Measurements from ENCODE around the gene PLCB1. TPM values are rescaled to one million over a fixed set of nuclear protein-coding genes. Genes with fewer than 3 reads are reported as not detected.

The PLCB1 gene
- total RNA-seq, 2 donors from 2014 or later = 8.5 to 10.9 TPM

DNA sequence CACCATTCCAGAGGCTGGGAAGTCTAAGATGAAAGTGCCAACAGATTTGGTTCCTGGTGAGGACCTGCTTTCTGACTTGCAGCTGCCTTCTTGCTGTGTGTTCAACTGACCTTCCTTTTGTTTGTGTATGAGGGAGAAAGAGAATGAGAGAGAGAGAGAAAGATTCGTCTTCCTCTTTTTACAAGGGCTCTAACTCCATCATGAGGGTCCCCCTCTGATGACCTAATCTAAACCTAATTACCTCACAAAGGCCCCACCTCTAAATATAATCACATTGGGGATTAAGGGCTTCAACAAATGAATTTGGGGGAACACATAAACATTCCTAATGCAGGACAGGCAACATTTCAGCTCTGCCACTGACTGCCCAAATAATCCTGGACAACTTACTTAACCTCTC lies 130.7 kb downstream of the PLCB1 start:
- ATAC-seq (no peak), DNase-seq (no peak)
- intact Hi-C loops (cut with DNase I, micrococcal nuclease) = no loop called here

DNA sequence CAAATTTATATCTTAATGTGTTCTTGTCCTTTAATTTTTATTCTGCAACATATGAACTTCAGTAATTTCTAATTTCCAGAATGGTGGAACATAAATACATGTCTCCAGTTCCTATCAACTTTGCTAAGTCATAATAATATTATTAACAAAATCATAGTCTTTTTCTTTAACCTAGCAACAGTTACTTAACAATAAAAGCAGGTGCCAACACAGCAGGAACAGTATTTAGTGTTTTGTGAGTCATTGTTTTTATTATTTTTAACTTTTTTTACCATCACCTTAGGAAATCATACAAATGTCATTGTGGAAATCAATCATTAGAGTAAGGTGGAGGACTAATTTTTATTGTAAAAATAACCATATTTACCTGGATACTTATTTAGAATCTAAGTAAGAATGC lies 133.5 kb downstream of the PLCB1 start:
- DNase-seq (no peak), ATAC-seq (no peak)
- intact Hi-C loops (cut with DNase I, micrococcal nuclease) = no loop called here

DNA sequence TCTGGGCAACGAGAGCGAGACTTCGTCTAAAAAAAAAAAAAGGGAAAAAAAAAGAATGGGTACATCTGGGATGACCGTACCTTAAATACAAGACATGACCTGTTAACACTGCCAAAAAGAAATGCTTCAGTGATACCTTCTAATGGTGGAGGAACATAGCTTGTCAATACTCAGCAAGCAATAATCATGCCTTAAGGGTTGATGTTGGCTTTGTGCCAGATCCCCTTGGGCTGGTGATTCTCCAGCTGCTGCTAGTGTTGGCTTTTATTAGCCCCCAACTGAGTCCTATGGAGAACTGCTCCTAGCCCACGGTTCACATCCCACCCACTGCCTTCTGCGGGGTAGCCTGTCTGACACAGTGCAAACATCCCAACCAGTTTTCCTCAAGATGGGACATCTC lies 134.9 kb downstream of the PLCB1 start:
- DNase-seq = no peak
- ATAC-seq = no peak
- intact Hi-C loops (cut with DNase I, micrococcal nuclease) = no loop called here

DNA sequence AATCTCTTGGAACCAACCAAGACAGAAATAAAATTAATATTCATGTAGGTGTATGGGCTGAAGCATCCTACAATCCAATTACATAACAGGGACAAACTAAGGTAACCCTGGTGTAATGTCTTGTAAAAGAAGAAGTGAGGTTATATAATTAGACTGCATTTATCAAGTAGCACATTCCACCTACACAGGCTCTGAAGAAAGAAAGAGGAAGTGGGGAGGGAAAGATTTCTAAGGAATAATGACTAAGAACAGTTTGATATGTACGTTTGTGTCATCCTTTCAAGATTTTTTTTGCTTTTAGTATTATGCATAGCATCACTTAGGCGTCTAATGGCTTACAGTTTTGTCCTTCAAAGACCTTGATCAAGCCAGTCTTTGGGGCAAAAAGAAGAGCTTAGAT lies 139.7 kb downstream of the PLCB1 start:
- DNase-seq (no peak), ATAC-seq (no peak)
- intact Hi-C loops (cut with DNase I, micrococcal nuclease) = no loop called here

DNA sequence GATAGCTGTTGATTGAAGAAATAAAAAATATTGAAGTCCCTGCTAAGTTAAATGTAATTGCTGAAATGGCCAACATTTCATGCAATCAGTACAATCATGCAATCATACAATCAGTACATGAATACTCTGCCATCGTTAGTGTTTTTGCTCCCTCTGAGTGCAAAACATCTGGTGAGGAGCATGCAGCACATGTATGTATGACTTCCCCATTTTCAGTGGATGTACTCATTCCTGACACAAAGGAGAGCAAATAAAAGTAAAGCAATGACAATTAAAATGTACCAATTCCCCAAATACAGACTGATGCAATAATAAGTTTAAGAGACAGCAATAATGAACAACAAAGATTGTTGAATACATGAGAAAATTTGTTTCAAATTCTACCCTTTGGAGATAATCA lies 140.7 kb downstream of the PLCB1 start:
- intact Hi-C loops (cut with DNase I, micrococcal nuclease) = no loop called here
- DNase-seq (no peak), ATAC-seq (no peak)

DNA sequence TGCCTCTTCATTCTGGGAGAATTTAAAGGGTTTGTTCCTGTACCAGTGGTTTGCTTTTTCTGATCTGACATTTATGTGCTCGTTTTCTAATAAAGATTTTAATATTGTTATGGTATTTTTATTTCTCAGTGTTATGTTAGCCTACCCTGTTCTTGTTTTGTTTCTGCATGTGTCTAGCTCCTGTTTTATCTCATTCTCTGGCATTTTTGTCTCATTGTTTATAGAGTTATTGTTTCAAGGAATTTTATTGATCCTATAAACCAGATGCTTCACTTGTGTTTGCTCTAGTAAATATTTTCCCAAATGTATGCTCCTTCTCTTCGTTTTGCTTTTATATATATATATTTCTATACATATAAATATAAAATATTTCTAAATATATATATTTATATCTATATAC lies 152.8 kb downstream of the PLCB1 start:
- ATAC-seq = no peak
- intact Hi-C loops (cut with DNase I, micrococcal nuclease) = no loop called here
- no peak for DNase-seq

DNA sequence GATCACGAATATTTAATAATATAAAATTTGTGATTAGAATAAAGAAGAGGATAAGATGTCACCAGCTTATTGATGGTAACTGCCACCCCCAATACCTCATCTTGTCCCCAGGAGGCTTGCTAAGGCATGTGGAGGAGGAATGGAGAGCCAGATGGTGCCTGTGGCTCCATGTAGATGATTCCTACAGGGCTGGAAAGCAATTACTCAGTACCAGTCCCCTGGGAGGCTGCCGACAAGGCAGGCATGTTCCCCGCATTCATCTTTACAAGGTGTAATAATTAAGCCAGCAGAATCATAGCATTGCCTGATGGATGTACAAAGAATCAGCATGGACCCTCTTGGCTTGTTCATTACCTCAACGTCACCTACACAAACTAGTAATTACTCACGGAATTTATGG lies 155.3 kb downstream of the PLCB1 start:
- ATAC-seq = no peak
- DNase-seq = no peak
- intact Hi-C loops (cut with DNase I, micrococcal nuclease) = no loop called here

DNA sequence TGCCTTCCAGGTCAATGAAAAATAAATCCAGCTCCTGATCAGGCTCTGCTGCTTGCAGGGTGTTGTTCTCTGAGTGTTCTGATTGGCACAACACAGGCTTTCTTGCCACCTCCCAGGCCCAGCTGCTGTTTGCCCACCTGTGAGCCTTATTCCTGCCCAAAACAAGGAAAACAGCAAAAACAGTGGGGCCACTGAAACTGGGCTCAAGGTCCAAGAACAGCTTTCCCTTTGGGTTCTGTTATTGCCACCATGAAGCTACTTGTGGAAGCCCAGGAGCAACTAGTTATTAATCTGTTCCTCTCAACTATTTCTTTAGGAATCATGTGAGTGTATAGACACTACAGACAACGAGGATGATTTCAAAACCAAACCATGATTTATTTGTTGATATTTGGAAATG lies 159.1 kb downstream of the PLCB1 start:
- intact Hi-C loops (cut with DNase I, micrococcal nuclease) = no loop called here
- ATAC-seq (no peak), DNase-seq (no peak)

DNA sequence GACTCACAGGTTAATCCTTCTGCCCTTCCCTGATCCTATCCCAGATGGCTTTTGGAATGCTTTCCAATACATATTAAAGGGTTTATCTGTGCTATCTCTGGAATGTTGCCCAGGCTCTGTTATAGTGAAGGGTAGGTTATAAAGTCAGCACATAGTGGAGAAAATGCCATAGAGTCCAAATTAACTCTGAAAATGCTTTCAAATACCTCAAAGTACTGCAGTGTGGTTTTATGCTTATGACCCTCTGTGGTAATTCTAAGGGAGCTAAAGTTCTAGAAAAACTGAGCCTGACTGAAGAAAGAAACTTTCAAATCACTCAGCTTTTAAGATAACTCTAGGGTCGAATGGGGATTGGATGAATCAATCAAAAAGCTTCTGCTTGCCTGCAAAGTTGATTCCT lies 159.8 kb downstream of the PLCB1 start:
- ATAC-seq (no peak), DNase-seq (no peak)
- intact Hi-C loops (cut with DNase I, micrococcal nuclease) = no loop called here

DNA sequence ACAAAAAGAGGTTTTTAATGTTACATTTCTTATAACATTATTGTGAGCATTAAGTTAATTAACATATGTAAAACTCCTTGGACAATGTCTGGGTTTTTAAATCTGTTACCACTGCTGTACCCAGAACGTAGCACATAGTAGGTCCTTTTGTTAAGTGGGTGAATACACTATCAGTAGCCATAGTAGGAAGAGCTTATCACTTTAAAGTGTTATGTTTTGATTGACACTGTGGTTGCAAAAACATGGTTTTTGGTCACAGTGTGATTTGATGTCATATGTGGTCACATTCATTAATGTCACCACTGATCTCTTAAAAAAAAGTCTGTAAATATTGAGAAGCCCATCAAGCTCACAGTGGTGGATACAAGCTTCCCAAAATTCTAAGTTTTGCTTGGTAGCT lies 160.7 kb downstream of the PLCB1 start:
- intact Hi-C loops (cut with DNase I, micrococcal nuclease) = no loop called here
- DNase-seq = no peak
- no peak for ATAC-seq

DNA sequence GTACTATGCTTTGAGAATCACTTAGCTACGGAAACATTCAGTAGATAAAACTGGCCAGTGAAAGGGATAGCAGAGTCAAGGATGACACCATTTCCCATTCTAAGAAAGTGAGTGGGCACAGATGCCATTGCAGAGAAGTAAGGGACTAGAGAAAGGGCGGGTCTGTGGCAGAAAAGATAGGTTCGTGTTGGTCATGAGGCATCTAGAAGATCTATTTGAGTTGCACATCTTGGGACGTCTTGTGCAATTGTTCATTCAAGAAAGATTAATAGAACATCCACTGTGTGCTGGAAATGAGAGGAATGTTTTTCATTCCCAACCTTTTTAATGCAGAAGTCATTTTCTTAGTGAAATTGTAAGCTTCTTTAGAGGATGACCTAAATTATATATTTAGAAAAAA lies 161.7 kb downstream of the PLCB1 start:
- intact Hi-C loops (cut with DNase I, micrococcal nuclease) = no loop called here
- no peak for DNase-seq
- no peak for ATAC-seq

DNA sequence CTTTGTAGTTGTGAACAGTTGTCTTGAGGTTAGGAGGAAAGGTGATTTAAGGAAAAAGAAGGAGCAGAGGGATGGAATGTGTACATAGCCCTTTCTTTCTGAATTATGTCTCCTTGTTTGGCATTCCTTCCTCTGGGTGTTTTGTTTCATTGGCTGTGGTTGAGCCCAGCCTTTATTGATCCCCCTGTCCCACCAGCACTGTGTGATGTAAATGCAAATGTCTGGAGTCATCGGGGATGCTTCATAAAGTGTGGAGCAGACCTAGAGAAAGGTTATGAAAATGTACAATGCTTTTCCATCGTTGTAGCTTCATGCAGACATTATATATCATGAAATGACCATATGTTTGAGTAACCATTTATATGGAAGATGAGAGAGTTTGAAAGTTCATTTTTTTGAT lies 164.5 kb downstream of the PLCB1 start:
- no peak for DNase-seq
- no peak for ATAC-seq
- intact Hi-C loops (cut with DNase I, micrococcal nuclease) = no loop called here

DNA sequence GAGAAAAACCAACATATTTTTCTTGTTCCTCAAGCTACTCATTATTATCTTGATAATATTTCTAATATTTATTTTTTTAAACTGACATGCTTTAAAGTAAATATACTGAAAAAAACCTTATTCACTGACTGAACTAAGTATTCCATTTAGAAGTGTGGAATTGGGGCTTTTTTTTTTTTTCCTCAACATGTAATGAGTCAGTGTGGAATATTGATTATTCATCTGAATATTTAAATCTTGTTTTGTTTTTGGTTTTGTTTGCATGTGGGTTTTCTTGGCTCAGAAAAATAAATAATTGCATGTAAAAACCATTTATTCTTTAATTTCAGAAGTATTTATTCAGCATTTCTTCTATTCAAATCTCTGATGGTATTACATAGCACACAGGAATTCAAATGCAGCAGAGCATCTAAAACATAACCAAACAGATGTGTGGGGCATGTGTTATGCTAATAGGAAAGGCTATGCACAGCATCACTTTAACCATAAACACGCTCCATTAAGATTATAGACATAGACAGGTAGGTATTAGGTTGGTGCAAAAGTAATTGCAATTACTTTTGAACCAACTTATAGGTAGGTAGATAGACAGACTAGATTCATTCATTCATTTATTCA lies 166.5 kb downstream of the PLCB1 start:
- DNase-seq (no peak), ATAC-seq (no peak)
- intact Hi-C loops (cut with DNase I, micrococcal nuclease) = no loop called here

DNA sequence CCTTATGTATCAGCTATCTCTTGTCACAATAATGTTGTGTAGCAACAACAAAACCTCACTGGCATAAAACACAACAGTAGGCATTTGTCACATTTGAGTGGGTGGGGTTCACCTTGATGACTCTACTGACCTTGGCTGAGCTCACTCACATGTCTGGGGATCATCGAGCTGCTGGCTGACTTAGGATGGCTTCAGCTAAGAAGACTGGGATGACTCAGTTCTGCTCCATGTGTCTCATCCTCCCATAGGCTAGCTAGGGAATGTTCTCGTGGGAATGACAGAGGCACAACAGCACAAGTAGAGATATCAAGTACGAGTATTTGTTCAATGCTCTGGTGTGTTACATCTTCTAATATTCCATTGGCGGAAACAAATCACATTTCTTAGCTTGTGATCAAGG lies 167.9 kb downstream of the PLCB1 start:
- intact Hi-C loops (cut with DNase I, micrococcal nuclease) = no loop called here

DNA sequence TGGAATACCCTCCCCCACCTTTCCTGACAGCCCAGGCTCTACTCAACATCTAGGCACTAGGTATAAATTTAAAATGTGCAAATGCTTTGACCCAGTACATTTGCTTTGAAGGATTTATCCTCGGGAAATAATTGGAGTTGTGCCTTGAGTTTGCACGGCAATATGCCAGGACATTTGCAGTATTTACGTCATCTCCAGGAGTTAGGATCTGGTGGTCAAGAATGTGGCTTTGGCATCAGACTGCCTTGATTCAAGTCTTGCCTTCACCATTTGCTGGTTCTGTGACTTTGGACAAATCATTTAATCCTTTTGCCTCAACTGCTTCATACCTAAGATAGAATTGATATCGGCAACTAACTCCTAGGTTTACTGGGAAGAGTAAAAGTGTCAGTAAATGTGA lies 169.6 kb downstream of the PLCB1 start:
- intact Hi-C loops (cut with DNase I, micrococcal nuclease) = no loop called here
- no peak for ATAC-seq
- no peak for DNase-seq

More for the DNA sequence above, 167.9 kb downstream of the PLCB1 start:
- DNase-seq (no peak), ATAC-seq (no peak)

DNA sequence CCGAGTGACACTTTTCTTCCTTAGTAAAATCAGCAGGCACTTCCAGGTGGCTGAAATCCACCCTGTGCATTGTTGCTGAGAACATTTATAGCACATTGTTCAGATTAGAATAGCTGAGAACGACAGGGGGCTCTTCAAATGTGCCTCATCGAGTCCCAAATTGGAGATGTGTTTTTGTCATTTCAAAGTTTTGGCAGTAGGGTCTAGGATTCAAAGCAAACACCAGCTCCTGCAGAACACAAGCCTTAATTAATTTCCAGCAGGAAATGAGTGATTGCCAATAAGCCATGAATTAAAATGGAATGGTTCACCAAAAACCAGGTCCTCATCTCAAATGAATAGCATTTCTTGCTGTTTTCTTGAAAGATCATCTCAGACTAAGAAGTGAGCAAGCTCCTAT lies 171.6 kb downstream of the PLCB1 start:
- intact Hi-C loops (cut with DNase I, micrococcal nuclease) = no loop called here
- ATAC-seq (no peak), DNase-seq (no peak)

DNA sequence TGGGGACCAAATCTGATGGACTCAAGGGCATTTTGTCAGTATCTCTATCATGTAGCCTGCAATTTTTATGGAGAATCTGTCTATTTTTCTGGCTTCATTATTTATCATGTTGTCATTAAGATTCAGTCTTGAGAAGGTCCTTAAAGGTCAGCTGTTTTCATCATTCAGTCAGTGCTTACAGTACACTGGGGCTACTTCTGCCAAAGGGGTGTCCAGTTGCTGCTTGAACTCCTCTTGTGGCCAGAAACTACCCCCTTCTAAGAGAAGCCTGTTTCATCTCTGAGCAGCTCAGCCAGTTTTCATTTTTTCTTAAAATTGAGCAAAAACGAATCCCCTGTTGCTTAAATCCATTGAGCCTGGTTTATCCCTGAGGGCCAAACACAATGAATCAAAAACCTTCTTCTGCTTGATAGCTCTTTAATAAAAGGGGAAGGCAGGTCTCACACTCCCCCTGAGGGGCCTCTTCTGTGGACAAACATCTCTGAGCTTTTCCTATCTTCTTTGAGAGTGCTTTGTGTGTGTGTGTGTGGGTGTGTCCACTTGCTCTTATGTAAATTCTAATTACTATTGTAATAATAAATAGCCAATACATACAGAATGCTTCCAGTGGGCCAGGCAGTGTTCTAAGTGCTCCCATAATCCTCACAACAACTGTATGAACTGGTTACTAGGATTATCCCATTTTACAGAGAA lies 172.2 kb downstream of the PLCB1 start:
- ATAC-seq (no peak), DNase-seq (no peak)
- intact Hi-C loops (cut with DNase I, micrococcal nuclease) = no loop called here

DNA sequence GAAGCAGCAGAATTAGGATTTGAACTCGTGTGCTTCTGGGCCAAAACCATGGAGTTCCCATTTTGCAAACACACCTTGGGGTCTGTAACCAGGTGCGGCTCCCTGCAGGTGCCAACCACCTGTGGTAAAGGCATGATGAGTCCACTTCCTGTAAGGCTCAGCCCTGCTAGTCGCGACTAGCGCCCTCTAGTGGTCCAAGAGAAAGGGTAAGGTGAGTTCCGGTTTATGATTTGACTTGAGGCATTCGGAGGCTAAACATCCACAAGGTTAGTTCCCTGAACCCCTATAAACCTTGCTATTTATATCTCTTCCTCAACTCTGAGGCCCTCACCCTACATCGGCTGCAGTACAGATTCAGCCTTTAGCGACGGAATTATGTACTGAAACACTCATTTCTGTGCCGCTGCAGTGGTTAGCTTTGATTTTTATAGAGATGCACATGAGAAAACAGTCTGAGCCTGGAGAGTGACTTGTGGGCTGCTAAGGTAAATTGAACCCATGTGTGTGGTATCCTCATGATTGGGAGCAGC lies 173.4 kb downstream of the PLCB1 start:
- ATAC-seq (peak; percentile 76), DNase-seq (peak; percentile 51 to 67)
- intact Hi-C loops (cut with DNase I, micrococcal nuclease) = no loop called here

DNA sequence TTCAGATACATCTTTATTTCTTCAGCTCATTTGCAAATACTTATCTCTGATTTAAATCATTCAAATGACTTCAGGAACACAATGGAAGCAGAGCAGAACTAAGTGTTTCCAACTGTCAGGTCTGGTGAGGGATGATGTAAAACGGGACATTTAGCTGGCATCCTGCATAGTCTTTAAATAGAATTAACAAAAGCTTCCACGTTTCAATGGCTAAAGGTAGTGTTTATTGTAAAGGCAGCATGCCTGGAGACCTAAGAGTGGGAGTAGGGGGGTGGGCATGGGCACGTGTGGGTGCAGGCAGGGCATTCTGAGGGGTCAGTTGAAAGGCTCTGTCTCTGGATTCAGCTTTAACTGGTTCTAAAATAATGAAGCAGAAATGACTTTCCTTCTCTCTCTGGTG lies 174.9 kb downstream of the PLCB1 start:
- ATAC-seq (no peak), DNase-seq (no peak)
- intact Hi-C loops (cut with DNase I, micrococcal nuclease) = no loop called here

DNA sequence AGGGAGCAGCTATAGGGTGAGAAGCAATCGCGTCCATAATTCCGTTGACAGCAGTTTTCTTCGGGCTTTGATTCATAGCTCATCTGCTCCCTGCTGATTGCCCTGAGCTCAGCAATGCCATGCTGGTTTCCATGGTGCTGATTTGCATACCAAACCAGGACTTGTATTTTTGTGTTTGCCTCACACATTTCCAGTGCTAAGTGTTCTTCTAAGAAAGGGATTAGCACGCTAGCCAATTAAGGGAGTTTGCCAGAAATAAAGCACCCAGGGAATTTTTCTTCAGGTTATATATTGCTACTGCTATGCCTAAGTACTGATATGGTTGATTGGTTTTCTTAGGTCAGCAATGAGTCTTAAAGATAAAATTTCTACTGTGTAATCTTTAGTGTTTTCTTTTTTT lies 177.6 kb downstream of the PLCB1 start:
- ATAC-seq (no peak), DNase-seq (no peak)
- intact Hi-C loops (cut with DNase I, micrococcal nuclease) = no loop called here

DNA sequence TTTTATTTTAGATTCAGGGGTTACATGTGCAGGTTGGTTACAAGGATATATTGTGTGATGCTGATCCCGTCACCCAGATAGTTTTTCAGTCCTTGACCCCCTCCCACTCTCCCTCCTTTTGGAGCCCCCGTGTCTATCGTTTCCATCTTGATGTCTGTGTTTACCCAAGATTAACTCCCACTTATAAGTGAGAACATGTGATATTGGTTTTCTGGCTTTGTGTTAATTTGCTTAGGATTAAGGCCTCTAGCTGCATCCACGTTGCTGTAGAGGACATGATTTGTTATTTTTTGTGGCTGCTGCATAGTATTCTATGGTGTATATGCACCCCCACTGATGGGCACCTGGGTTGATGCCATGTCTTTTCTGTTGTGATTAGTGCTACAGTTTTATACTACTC lies 178.6 kb downstream of the PLCB1 start:
- ATAC-seq = no peak

More for the DNA sequence above, 178.6 kb downstream of the PLCB1 start:
- intact Hi-C loops (cut with DNase I, micrococcal nuclease) = no loop called here
- no peak for DNase-seq
